Peyer's patch (tissue), 4 donors: ENCODE results near the gene BPIFB1. TPM values are rescaled to one million over a fixed set of nuclear protein-coding genes. Genes with fewer than 3 reads are reported as not detected.

Experiments used
- DNase-seq, 3 donors: peaks; one replicate each; pipeline ENCODE4 v3.0.0-alpha.2; 2017 to 2019
- H3K27ac ChIP-seq, 4 donors: fragments of 200-600 bp; sonication (generic); one replicate each; pipeline ENCODE4 v1.5.1; 2016 to 2019
- H3K27me3 ChIP-seq, 2 donors: fragments of 200-600 bp; sonication (generic); one replicate each; pipeline ENCODE4 v1.5.1; 2019
- H3K36me3 ChIP-seq, 3 donors: fragments of 200-600 bp; sonication (generic); one replicate each; pipeline ENCODE4 v1.5.1; 2016 to 2019
- H3K4me1 ChIP-seq, 4 donors: fragments of 200-600 bp; sonication (generic); one replicate each; pipeline ENCODE4 v1.5.1; 2016 to 2019
- H3K4me3 ChIP-seq, 4 donors: fragments of 200-600 bp; sonication (generic); 1 replicate in 3 of 4; 2 replicates in 1 of 4; pipeline ENCODE4 v1.5.1; 2016 to 2019; ENCODE audit warnings: mild to moderate bottlenecking in 1 of 4
- H3K9me3 ChIP-seq, 4 donors: fragments of 200-600 bp; sonication (generic); one replicate each; pipeline ENCODE4 v1.5.1; 2016 to 2019; ENCODE audit warnings: mild to moderate bottlenecking in 1 of 4
- CTCF ChIP-seq, 6 experiments: fragments of 450-650 bp in 4 of 6; fragments of 200-600 bp in 2 of 6; sonication (generic) in 1 of 6; IDR thresholded peaks; one replicate each; pipeline ENCODE4 v1.5.1; 2017 to 2019; ENCODE audit warnings: antibody characterized with exemption in 6 of 6, mild to moderate bottlenecking in 3 of 6, moderate library complexity in 1 of 6
- POLR2A ChIP-seq, 2 donors: fragments of 450-650 bp; IDR thresholded peaks; one replicate each; pipeline ENCODE4 v1.5.1; 2017; ENCODE audit warnings: antibody characterized with exemption in 2 of 2, mild to moderate bottlenecking in 2 of 2, moderate library complexity in 2 of 2
- total RNA-seq, 4 donors: library from RNA; depleted of rRNA; stranded (reverse); fragments of >200 nt; gene quantifications; one replicate each; pipeline ENCODE4 v1.1.0, GENCODE V29; 2016

The BPIFB1 gene
- total RNA-seq, 4 donors from 2014 or later, result not detected

DNA sequence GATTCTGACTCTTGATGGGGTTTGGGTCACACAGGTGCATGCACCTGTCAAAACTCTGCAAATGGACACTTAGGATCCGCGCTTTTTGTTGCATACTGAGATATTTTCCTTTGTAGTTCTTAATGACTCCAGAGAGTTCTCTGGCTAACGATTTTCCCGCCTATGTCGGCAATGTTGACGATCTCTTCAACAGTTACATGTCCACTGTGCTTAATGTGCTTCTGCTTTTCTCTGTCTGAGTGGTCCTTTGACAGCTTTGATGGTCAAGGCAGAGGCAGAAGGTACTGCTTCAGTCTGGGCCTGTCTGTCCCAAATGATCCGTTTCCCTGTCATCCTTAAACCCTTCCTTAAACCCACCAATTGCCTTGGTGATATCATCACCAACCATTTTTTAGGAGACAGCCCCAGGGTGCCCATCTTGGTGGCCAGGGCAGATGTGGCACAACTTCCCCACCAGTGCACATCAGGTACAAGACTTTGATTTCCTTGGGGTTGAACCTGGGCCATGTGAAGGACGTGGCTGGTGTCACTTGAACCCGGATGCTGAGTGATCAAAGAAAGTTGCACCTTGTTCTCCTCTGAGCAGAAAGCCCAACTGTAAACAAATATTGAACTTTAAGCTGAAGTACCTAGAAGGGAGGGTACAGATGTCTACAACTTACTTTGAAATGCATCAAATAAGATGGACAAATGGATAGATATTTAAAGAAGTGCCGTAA, 10.7 kb upstream of the BPIFB1 start:
- no peak overlapping the region for H3K27ac ChIP-seq
- DNase-seq, result no peak

DNA sequence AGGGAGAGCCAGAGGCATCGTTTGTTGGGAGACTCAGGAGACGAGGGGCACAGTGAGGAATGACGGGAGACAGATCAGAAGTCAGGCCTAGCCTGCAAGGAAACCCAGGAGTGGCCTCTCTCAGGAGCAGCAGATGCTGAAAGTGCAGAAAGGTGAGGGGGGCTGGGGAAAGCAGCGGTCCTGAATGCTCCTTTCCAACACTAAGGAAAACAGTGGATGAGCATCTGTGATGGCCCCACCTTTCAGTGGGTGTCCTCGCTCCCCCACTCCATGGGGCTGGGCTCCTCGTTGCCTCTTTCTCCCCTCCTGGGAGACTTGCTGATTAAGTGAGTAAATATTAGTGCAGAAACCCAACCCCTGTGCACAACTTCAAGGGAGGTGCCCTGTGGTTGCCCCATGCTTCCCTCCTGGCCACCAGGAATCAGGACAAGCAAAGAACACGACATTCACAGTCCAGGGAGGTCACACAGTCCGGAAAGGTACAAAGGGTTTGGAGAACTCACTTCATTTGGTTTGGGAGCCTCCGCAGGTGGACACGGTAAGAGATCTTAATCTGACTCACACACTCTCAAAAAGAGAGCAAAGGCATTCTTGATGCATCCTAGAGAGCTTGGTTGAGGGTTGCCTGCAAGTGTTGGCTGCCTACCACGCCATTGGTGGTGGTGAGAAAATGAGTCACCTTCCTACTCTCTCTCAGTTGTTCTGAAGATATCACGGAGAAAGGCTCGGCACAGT, 9.7 kb upstream of the BPIFB1 start:
- Histone ChIP-seq H3K36me3 (no peaks in the 10 kb centered on the region), H3K9me3 (no peaks in the 10 kb centered on the region), H3K27me3 (no peaks in the 10 kb centered on the region), H3K4me1 (no peaks in the 10 kb centered on the region), H3K27ac (no peak overlapping the region), H3K4me3 (no peak overlapping the region)
- no peak for DNase-seq
- TF ChIP-seq CTCF (IDR thresholded peaks at IDR 0.05) (no peak), POLR2A (IDR thresholded peaks at IDR 0.05) (no peak)

More for the DNA sequence above, 10.7 kb upstream of the BPIFB1 start:
- H3K36me3 ChIP-seq, result no peaks in the 10 kb centered on the region
- H3K4me1 ChIP-seq, result no peaks in the 10 kb centered on the region
- no peaks in the 10 kb centered on the region for H3K27me3 ChIP-seq
- H3K4me3 ChIP-seq, result no peak overlapping the region
- TF ChIP-seq POLR2A (IDR thresholded peaks at IDR 0.05) (no peak), CTCF (IDR thresholded peaks at IDR 0.05) (no peak)
- no peaks in the 10 kb centered on the region for H3K9me3 ChIP-seq

- TF ChIP-seq CTCF (IDR thresholded peaks at IDR 0.05) (no peak), POLR2A (IDR thresholded peaks at IDR 0.05) (no peak)
- H3K27me3 ChIP-seq, result no peaks in the 10 kb centered on the region
- no peak overlapping the region for H3K27ac ChIP-seq
- no peaks in the 10 kb centered on the region for H3K36me3 ChIP-seq
- no peaks in the 10 kb centered on the region for H3K4me1 ChIP-seq
- DNase-seq, result no peak
- no peak overlapping the region for H3K4me3 ChIP-seq
- H3K9me3 ChIP-seq, result no peaks in the 10 kb centered on the region
These were observed 7.8 kb upstream of the BPIFB1 start for GRCh38 chr20:33275215-33275614.

DNA sequence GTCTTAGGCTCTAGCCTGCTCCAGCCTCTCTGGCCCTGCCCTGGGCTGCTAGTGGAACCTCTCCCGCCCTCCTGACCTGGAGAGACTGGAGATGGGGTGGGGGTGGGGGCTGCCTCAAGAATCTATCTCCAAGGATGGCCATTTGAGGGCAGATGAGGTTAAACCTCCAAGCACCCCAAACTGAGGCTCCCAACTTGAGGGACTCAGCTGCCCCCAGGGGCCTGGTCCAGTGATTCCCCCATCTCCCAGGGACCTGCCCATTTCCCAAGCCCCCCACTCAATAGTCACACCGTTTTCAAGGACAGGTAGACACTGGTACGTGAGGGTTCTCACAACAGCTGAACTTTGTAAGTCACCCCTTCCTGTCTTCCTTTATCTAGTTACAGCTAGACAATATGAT, 7.1 kb upstream of the BPIFB1 start:
- H3K27ac ChIP-seq, result no peak overlapping the region
- H3K4me3 ChIP-seq, result no peak overlapping the region
- TF ChIP-seq POLR2A (IDR thresholded peaks at IDR 0.05), result no peak

GRCh38 chr20:33276303-33277113, 6.5 kb upstream of the BPIFB1 start:
- no peaks in the 10 kb centered on the region for H3K36me3 ChIP-seq
- H3K27ac ChIP-seq, result no peak overlapping the region
- no peak for DNase-seq
- no peaks in the 10 kb centered on the region for H3K4me1 ChIP-seq
- no peaks in the 10 kb centered on the region for H3K9me3 ChIP-seq
- no peak for TF ChIP-seq CTCF (IDR thresholded peaks at IDR 0.05)
- TF ChIP-seq POLR2A (IDR thresholded peaks at IDR 0.05), result no peak
- H3K27me3 ChIP-seq, result no peaks in the 10 kb centered on the region
- H3K4me3 ChIP-seq, result no peak overlapping the region

More for the DNA sequence above, 7.1 kb upstream of the BPIFB1 start:
- Histone ChIP-seq H3K4me1 (no peaks in the 10 kb centered on the region), H3K27me3 (no peaks in the 10 kb centered on the region), H3K9me3 (no peaks in the 10 kb centered on the region), H3K36me3 (no peaks in the 10 kb centered on the region)
- no peak for DNase-seq
